Measurements from ENCODE around the gene MAGI2. TPM values are rescaled to one million over a fixed set of nuclear protein-coding genes. Genes with fewer than 3 reads are reported as not detected.

MAGI2 gene
- total RNA-seq, 4 donors from 2014 or later, result 7.8 to 44.7 (median 21.1) TPM

- ATAC-seq, result no peak
- H3K9me3 ChIP-seq, result no peaks in the 10 kb centered on the region
- H3K27me3 ChIP-seq, result no peaks in the 10 kb centered on the region
- H3K4me1 ChIP-seq, result peaks cover 0 to 3% (median 0%) of the 10 kb centered on the region in 3 donors
- no peak overlapping the region for H3K27ac ChIP-seq
- no peak for TF ChIP-seq POLR2AphosphoS5 (IDR thresholded peaks at IDR 0.05)
- TF ChIP-seq POLR2A (IDR thresholded peaks at IDR 0.05), result no peak
- no peak for TF ChIP-seq EP300 (IDR thresholded peaks at IDR 0.05)
- no peak for TF ChIP-seq CTCF (IDR thresholded peaks at IDR 0.05)
- H3K4me3 ChIP-seq, result no peak overlapping the region
- no peaks in the 10 kb centered on the region for H3K36me3 ChIP-seq
- WGBS, 2 donors (ENCODE audit: low coverage in 1 of 2), result 90% methylated on average over 2 of the region's 2 CpGs
These were observed 160.6 kb downstream of the MAGI2 start for GRCh38 chr7:79292834-79293233.

GRCh38 chr7:79291498-79291865, 162.0 kb downstream of the MAGI2 start:
- no peak overlapping the region for H3K4me3 ChIP-seq
- H3K27me3 ChIP-seq, result no peaks in the 10 kb centered on the region
- no peaks in the 10 kb centered on the region for H3K36me3 ChIP-seq
- no peak overlapping the region for H3K27ac ChIP-seq
- H3K9me3 ChIP-seq, result no peaks in the 10 kb centered on the region
- H3K4me1 ChIP-seq, result peaks cover 0 to 3% (median 0%) of the 10 kb centered on the region in 3 donors
- no peak for ATAC-seq
- TF ChIP-seq POLR2A (IDR thresholded peaks at IDR 0.05) (no peak), EP300 (IDR thresholded peaks at IDR 0.05) (no peak), CTCF (IDR thresholded peaks at IDR 0.05) (no peak), POLR2AphosphoS5 (IDR thresholded peaks at IDR 0.05) (no peak)

- no peak for ATAC-seq
- 69 to 84% methylated on average over 4 of the region's 4 CpGs for WGBS, 2 donors (ENCODE audit: low coverage in 1 of 2)
- TF ChIP-seq CTCF (IDR thresholded peaks at IDR 0.05) (no peak), POLR2A (IDR thresholded peaks at IDR 0.05) (no peak), EP300 (IDR thresholded peaks at IDR 0.05) (no peak), POLR2AphosphoS5 (IDR thresholded peaks at IDR 0.05) (no peak)
- Histone ChIP-seq H3K27me3 (no peaks in the 10 kb centered on the region), H3K4me3 (no peak overlapping the region), H3K36me3 (no peaks in the 10 kb centered on the region), H3K27ac (no peak overlapping the region), H3K9me3 (no peaks in the 10 kb centered on the region), H3K4me1 (peaks cover 0 to 3% (median 0%) of the 10 kb centered on the region in 3 donors)
These were observed 162.5 kb downstream of the MAGI2 start for GRCh38 chr7:79290841-79291497.

GRCh38 chr7:79290398-79290797, 163.1 kb downstream of the MAGI2 start:
- no peak for ATAC-seq
- Histone ChIP-seq H3K9me3 (no peaks in the 10 kb centered on the region), H3K4me3 (no peak overlapping the region), H3K36me3 (no peaks in the 10 kb centered on the region), H3K27ac (no peak overlapping the region), H3K4me1 (peaks cover 0 to 3% (median 0%) of the 10 kb centered on the region in 3 donors), H3K27me3 (no peaks in the 10 kb centered on the region)
- 88 to 100% methylated on average over 2 to 3 of the region's 3 CpGs for WGBS, 2 donors (ENCODE audit: low coverage in 1 of 2)
- no peak for TF ChIP-seq POLR2AphosphoS5 (IDR thresholded peaks at IDR 0.05)
- no peak for TF ChIP-seq EP300 (IDR thresholded peaks at IDR 0.05)
- TF ChIP-seq CTCF (IDR thresholded peaks at IDR 0.05), result no peak
- no peak for TF ChIP-seq POLR2A (IDR thresholded peaks at IDR 0.05)

- no peak for ATAC-seq
- Histone ChIP-seq H3K27ac (no peak overlapping the region), H3K27me3 (no peaks in the 10 kb centered on the region), H3K4me1 (peaks cover 0 to 3% (median 0%) of the 10 kb centered on the region in 3 donors), H3K4me3 (no peak overlapping the region), H3K36me3 (no peaks in the 10 kb centered on the region), H3K9me3 (no peaks in the 10 kb centered on the region)
- 58 to 61% methylated on average over 5 of the region's 5 CpGs for WGBS, 2 donors (ENCODE audit: low coverage in 1 of 2)
- TF ChIP-seq POLR2AphosphoS5 (IDR thresholded peaks at IDR 0.05), result no peak
- no peak for TF ChIP-seq POLR2A (IDR thresholded peaks at IDR 0.05)
These were observed 164.8 kb downstream of the MAGI2 start for GRCh38 chr7:79288655-79289054.
